Prostate gland (tissue), 2 donors: ENCODE measurements around the gene FBXO5. TPM values are rescaled to one million over a fixed set of nuclear protein-coding genes. Genes with fewer than 3 reads are reported as not detected.

Source experiments
- DNase-seq: peaks from one replicate; pipeline ENCODE4 v3.0.0-alpha.2; 2019; ENCODE audit warnings: low spot score
- H3K27ac ChIP-seq, 2 donors: fragments of 200-600 bp; sonication (generic); 2 replicates each; pipeline ENCODE4 v1.5.1; 2017 to 2019
- H3K27me3 ChIP-seq: fragments of 200-600 bp; sonication (generic); replicated peaks from 2 replicates; pipeline ENCODE4 v1.5.1; 2019; ENCODE audit not compliant: insufficient read depth
- H3K36me3 ChIP-seq, 2 donors: fragments of 200-600 bp; sonication (generic); 1 replicate in 1 of 2; 2 replicates in 1 of 2; pipeline versions ENCODE4 v1.5.1 to v1.8.1; 2017 to 2019
- H3K4me1 ChIP-seq: fragments of 200-600 bp; sonication (generic); replicated peaks from 2 replicates; pipeline ENCODE4 v1.5.1; 2019
- H3K4me3 ChIP-seq, 2 donors: fragments of 200-600 bp; sonication (generic); 2 replicates each; pipeline ENCODE4 v1.5.1; 2017 to 2019
- H3K9me3 ChIP-seq: fragments of 200-600 bp; sonication (generic); 2 replicates; pipeline ENCODE4 v1.5.1; 2017
- CTCF ChIP-seq, 4 experiments: fragments of 200-600 bp in 2 of 4; fragments of 450-650 bp in 2 of 4; sonication (generic) in 2 of 4; IDR thresholded peaks; 1 replicate in 3 of 4; 2 replicates in 1 of 4; pipeline ENCODE4 v1.5.1; 2016 to 2019; ENCODE audit warnings: antibody characterized with exemption in 4 of 4, mild to moderate bottlenecking in 2 of 4, moderate library complexity in 2 of 4
- POLR2A ChIP-seq: fragments of 450-650 bp; IDR thresholded peaks from one replicate; pipeline ENCODE4 v1.6.1; 2016; ENCODE audit warnings: antibody characterized with exemption, mild to moderate bottlenecking
- POLR2AphosphoS5 ChIP-seq: sonication (generic); formaldehyde crosslinking; IDR thresholded peaks from one replicate; pipeline ENCODE4 v1.6.1; 2017; ENCODE audit warnings: antibody characterized with exemption
- WGBS: methylation state at CpG from one replicate; pipeline ENCODE4 v1.1.5; 2018; 5-methylcytosine and 5-hydroxymethylcytosine counted together
- intact Hi-C: fragments of 100-400 bp; cut with DNase I; formaldehyde crosslinking; loops from one replicate; pipeline ENCODE4 v1.14.2; 2022
- total RNA-seq, 2 donors: library from RNA; depleted of rRNA; stranded (reverse); fragments of >200 nt; gene quantifications; one replicate each; pipeline ENCODE4 v1.1.0, GENCODE V29; 2016

FBXO5 gene
- total RNA-seq, 2 donors from 2014 or later = 3.0 to 5.2 TPM

- no peak for DNase-seq
- TF ChIP-seq CTCF (IDR thresholded peaks at IDR 0.05) (no peak), POLR2AphosphoS5 (no peak), POLR2A (no peak)
- intact Hi-C loops = loop anchor here (10.0 kb wide), 1 partner anchor 79 kb away; no protein-coding TSS in a partner anchor
- no peaks in the 10 kb centered on the region for H3K9me3 ChIP-seq
- WGBS = 82% methylated on average over 2 of the region's 2 CpGs
- H3K36me3 ChIP-seq = no peaks in the 10 kb centered on the region
- H3K27ac ChIP-seq = no peak overlapping the region
- no peak overlapping the region for H3K4me3 ChIP-seq
- no peaks in the 10 kb centered on the region for H3K4me1 ChIP-seq
- no peaks in the 10 kb centered on the region for H3K27me3 ChIP-seq
Measured at GRCh38 chr6:152943260-152943897, 39.5 kb downstream of the FBXO5 start.

GRCh38 chr6:152942319-152942869 lies 40.4 kb downstream of the FBXO5 start:
- H3K4me1 ChIP-seq = no peaks in the 10 kb centered on the region
- H3K36me3 ChIP-seq = no peaks in the 10 kb centered on the region
- H3K4me3 ChIP-seq = no peak overlapping the region
- 61% methylated on average over 1 of the region's 1 CpG for WGBS
- no peaks in the 10 kb centered on the region for H3K27me3 ChIP-seq
- no peak for DNase-seq
- TF ChIP-seq POLR2AphosphoS5 (no peak), POLR2A (no peak), CTCF (IDR thresholded peaks at IDR 0.05) (no peak)
- H3K27ac ChIP-seq = no peak overlapping the region
- intact Hi-C loops = loop anchor here (10.0 kb wide), 1 partner anchor 78 kb away; no protein-coding TSS in a partner anchor
- no peaks in the 10 kb centered on the region for H3K9me3 ChIP-seq

GRCh38 chr6:152941746-152942145 lies 41.1 kb downstream of the FBXO5 start:
- H3K4me1 ChIP-seq = no peaks in the 10 kb centered on the region
- H3K27ac ChIP-seq = no peak overlapping the region
- TF ChIP-seq POLR2A = no peak
- TF ChIP-seq CTCF (IDR thresholded peaks at IDR 0.05) = no peak
- no peak for TF ChIP-seq POLR2AphosphoS5
- H3K36me3 ChIP-seq = no peaks in the 10 kb centered on the region
- no peak overlapping the region for H3K4me3 ChIP-seq
- no peaks in the 10 kb centered on the region for H3K9me3 ChIP-seq
- intact Hi-C loops = loop anchor here (10.0 kb wide), 1 partner anchor 77 kb away; no protein-coding TSS in a partner anchor
- DNase-seq = no peak
- no peaks in the 10 kb centered on the region for H3K27me3 ChIP-seq

- WGBS = 90% methylated on average over 3 of the region's 3 CpGs
- H3K9me3 ChIP-seq = no peaks in the 10 kb centered on the region
- TF ChIP-seq CTCF (IDR thresholded peaks at IDR 0.05) (no peak), POLR2A (no peak), POLR2AphosphoS5 (no peak)
- no peaks in the 10 kb centered on the region for H3K36me3 ChIP-seq
- H3K4me3 ChIP-seq = no peak overlapping the region
- H3K4me1 ChIP-seq = no peaks in the 10 kb centered on the region
- intact Hi-C loops = no loop called here
- no peak overlapping the region for H3K27ac ChIP-seq
- no peaks in the 10 kb centered on the region for H3K27me3 ChIP-seq
- DNase-seq = no peak
Measured at GRCh38 chr6:152932865-152933264, 50.0 kb downstream of the FBXO5 start.

- intact Hi-C loops = no loop called here
- H3K36me3 ChIP-seq = no peaks in the 10 kb centered on the region
- no peaks in the 10 kb centered on the region for H3K4me1 ChIP-seq
Measured at GRCh38 chr6:152922706-152923105, 60.1 kb downstream of the FBXO5 start.

More at GRCh38 chr6:152922706-152923105, 60.1 kb downstream of the FBXO5 start:
- H3K9me3 ChIP-seq = no peaks in the 10 kb centered on the region
- no peaks in the 10 kb centered on the region for H3K27me3 ChIP-seq
- 93% methylated on average over 2 of the region's 2 CpGs for WGBS
- no peak overlapping the region for H3K4me3 ChIP-seq
- H3K27ac ChIP-seq = no peak overlapping the region
- TF ChIP-seq CTCF (IDR thresholded peaks at IDR 0.05) = no peak
- DNase-seq = no peak
